ENCODE results near the gene TRPC4AP. TPM values are rescaled to one million over a fixed set of nuclear protein-coding genes. Genes with fewer than 3 reads are reported as not detected.

The TRPC4AP gene
- total and polyA plus RNA-seq, 10 of the 15 experiments (the other 5 are each of a cell fraction or from before 2014, with no cell fraction given), result 1.1 to 61.7 (median 41.2) TPM

DNA sequence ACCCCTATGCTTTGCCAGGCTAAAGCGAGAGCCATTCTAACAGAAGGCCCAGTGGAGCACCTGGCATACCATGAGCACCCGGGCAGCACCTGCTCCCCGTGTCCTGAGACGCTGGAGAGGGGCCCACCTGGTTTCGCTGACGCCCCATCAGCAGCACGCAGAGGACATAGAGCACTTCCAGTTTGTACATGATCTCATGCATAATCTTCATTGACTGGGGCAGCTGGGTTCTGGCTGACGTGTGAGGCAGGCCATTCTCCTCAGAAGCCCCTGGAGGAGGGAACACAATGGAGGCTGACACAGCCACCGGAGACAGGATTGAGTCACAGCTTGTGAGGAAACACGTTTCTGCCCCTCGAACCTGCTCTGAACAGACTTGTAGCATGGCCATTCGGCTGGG, 71.5 kb downstream of the TRPC4AP start:
- FAIRE-seq (no peak), DNase-seq (ENCODE audit: low read depth, low spot score) (no peak), ATAC-seq (no peak)
- Histone ChIP-seq H3K9ac (ENCODE audit: control insufficient read depth, insufficient read depth, low read length) (no peak overlapping the region), H4K20me1 (ENCODE audit: control insufficient read depth, insufficient read depth) (no peaks in the 10 kb centered on the region; the same call in 1 of the 2 replicates), H3K4me3 (no peak overlapping the region), H3K27ac (ENCODE audit: control insufficient read depth, insufficient read depth) (no peak overlapping the region), H3K27me3 (replicated peaks in 1 of 2; ENCODE audit: control insufficient read depth in 2 of 2, insufficient read depth in 2 of 2, low read length in 1 of 2) (no peaks in the 10 kb centered on the region), H3K9me3 (replicated peaks; ENCODE audit: control insufficient read depth, insufficient read depth, low read length) (no peaks in the 10 kb centered on the region), H3K79me2 (ENCODE audit: control insufficient read depth, insufficient read depth, low read length) (no peaks in the 10 kb centered on the region), H3K4me2 (ENCODE audit: control insufficient read depth, insufficient read depth) (no peak overlapping the region), H3K4me1 (ENCODE audit: control insufficient read depth, insufficient read depth, low read length) (no peaks in the 10 kb centered on the region), H2AFZ (ENCODE audit: control insufficient read depth, low read depth, low read length) (no peak overlapping the region), H3K36me3 (ENCODE audit: control insufficient read depth in 2 of 2, insufficient read depth in 2 of 2, low read length in 1 of 2) (peaks cover 4 to 18% of the 10 kb centered on the region in 2 experiments; a peak in 3 of 4 replicates)
- ChIA-PET RAD21 (ENCODE audit: unreplicated experiment) (no interaction called here), CTCF (no interaction called here), SMC1A (ENCODE audit: uncharacterized antibody, unreplicated experiment) (no interaction called here), POLR2A (no interaction called here)
- TF ChIP-seq FOXK2 (IDR thresholded peaks at IDR 0.05) (no peak), ZNF384 (IDR thresholded peaks at IDR 0.05; ENCODE audit: borderline replicate concordance, low read depth, low read length) (no peak), RAD21 (IDR thresholded peaks at IDR 0.05; ENCODE audit: insufficient read depth, low read depth, low read length) (no peak), ZZZ3 (IDR thresholded peaks at IDR 0.05; ENCODE audit: control insufficient read depth, insufficient read length, low read depth) (no peak), POU2F2 (IDR thresholded peaks at IDR 0.05; ENCODE audit: borderline replicate concordance, low read depth, low read length) (no peak), GATAD2B (conservative IDR thresholded peaks at IDR 0.05; ENCODE audit: low read depth) (no peak), BMI1 (IDR thresholded peaks at IDR 0.05; ENCODE audit: borderline replicate concordance) (no peak), KLF5 (IDR thresholded peaks at IDR 0.05; ENCODE audit: partially characterized antibody) (no peak), CREM (IDR thresholded peaks at IDR 0.05; ENCODE audit: low read depth) (no peak), SP1 (IDR thresholded peaks at IDR 0.05; ENCODE audit: low read depth, low read length) (no peak), NFYB (IDR thresholded peaks at IDR 0.05; ENCODE audit: insufficient read depth, low read depth, low read length) (no peak), IKZF2 (IDR thresholded peaks at IDR 0.05) (no peak), MYC (IDR thresholded peaks at IDR 0.05; ENCODE audit: insufficient read depth, insufficient read length, insufficient replicate concordance, low read length, severe bottlenecking) (no peak), ASH2L (IDR thresholded peaks at IDR 0.05; ENCODE audit: borderline replicate concordance, low read depth) (no peak), ZNF274 (IDR thresholded peaks at IDR 0.05; ENCODE audit: insufficient read depth, insufficient read length) (no peak)
- TF ChIP-seq, protein P1, sequence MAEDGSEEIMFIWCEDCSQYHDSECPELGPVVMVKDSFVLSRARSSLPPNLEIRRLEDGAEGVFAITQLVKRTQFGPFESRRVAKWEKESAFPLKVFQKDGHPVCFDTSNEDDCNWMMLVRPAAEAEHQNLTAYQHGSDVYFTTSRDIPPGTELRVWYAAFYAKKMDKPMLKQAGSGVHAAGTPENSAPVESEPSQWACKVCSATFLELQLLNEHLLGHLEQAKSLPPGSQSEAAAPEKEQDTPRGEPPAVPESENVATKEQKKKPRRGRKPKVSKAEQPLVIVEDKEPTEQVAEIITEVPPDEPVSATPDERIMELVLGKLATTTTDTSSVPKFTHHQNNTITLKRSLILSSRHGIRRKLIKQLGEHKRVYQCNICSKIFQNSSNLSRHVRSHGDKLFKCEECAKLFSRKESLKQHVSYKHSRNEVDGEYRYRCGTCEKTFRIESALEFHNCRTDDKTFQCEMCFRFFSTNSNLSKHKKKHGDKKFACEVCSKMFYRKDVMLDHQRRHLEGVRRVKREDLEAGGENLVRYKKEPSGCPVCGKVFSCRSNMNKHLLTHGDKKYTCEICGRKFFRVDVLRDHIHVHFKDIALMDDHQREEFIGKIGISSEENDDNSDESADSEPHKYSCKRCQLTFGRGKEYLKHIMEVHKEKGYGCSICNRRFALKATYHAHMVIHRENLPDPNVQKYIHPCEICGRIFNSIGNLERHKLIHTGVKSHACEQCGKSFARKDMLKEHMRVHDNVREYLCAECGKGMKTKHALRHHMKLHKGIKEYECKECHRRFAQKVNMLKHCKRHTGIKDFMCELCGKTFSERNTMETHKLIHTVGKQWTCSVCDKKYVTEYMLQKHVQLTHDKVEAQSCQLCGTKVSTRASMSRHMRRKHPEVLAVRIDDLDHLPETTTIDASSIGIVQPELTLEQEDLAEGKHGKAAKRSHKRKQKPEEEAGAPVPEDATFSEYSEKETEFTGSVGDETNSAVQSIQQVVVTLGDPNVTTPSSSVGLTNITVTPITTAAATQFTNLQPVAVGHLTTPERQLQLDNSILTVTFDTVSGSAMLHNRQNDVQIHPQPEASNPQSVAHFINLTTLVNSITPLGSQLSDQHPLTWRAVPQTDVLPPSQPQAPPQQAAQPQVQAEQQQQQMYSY (CRISPR knock-in tag; IDR thresholded peaks at IDR 0.05), result no peak
- TF ChIP-seq, protein P2, sequence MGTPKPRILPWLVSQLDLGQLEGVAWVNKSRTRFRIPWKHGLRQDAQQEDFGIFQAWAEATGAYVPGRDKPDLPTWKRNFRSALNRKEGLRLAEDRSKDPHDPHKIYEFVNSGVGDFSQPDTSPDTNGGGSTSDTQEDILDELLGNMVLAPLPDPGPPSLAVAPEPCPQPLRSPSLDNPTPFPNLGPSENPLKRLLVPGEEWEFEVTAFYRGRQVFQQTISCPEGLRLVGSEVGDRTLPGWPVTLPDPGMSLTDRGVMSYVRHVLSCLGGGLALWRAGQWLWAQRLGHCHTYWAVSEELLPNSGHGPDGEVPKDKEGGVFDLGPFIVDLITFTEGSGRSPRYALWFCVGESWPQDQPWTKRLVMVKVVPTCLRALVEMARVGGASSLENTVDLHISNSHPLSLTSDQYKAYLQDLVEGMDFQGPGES (IDR thresholded peaks at IDR 0.05), result no peak
- TF ChIP-seq, protein P3, sequence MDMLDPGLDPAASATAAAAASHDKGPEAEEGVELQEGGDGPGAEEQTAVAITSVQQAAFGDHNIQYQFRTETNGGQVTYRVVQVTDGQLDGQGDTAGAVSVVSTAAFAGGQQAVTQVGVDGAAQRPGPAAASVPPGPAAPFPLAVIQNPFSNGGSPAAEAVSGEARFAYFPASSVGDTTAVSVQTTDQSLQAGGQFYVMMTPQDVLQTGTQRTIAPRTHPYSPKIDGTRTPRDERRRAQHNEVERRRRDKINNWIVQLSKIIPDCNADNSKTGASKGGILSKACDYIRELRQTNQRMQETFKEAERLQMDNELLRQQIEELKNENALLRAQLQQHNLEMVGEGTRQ (IDR thresholded peaks at IDR 0.05; ENCODE audit: borderline replicate concordance, low read depth, low read length), result no peak
- TF ChIP-seq, protein P4, sequence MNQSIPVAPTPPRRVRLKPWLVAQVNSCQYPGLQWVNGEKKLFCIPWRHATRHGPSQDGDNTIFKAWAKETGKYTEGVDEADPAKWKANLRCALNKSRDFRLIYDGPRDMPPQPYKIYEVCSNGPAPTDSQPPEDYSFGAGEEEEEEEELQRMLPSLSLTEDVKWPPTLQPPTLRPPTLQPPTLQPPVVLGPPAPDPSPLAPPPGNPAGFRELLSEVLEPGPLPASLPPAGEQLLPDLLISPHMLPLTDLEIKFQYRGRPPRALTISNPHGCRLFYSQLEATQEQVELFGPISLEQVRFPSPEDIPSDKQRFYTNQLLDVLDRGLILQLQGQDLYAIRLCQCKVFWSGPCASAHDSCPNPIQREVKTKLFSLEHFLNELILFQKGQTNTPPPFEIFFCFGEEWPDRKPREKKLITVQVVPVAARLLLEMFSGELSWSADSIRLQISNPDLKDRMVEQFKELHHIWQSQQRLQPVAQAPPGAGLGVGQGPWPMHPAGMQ (IDR thresholded peaks at IDR 0.05; ENCODE audit: borderline replicate concordance), result no peak
- no TSS peak for BruUV-seq (replicated peaks)
- 97% methylated on average over 12 of the region's 12 CpGs for WGBS (ENCODE audit: insufficient coverage, insufficient replicate concordance, low lambda C conversion rate, missing lambda C conversion rate)
- intact Hi-C loops (cut with micrococcal nuclease; ENCODE audit: unreplicated experiment), result no loop called here
- in situ Hi-C loops (cut with MboI), result no loop called here

Data from GM12878 (cell line).